ENCODE data around the gene YKT6. TPM values are rescaled to one million over a fixed set of nuclear protein-coding genes. Genes with fewer than 3 reads are reported as not detected.

YKT6 gene
- total and polyA plus RNA-seq, 2 experiments from 2014 or later = 33.5 to 114 TPM

- no peak overlapping the region for H3K4me3 Mint-ChIP-seq
- ATAC-seq = peak; percentile 41; the same call in 2 of the 3 replicates
- no peak for TF ChIP-seq ZNF114 (CRISPR knock-in tag; IDR thresholded peaks at IDR 0.05)
- no peak for TF ChIP-seq STAT1 (IDR thresholded peaks at IDR 0.05; ENCODE audit: unreplicated experiment)
- no peak for TF ChIP-seq ZNF462 (CRISPR knock-in tag; IDR thresholded peaks at IDR 0.05)
- no peak for TF ChIP-seq ZNF331 (CRISPR knock-in tag; IDR thresholded peaks at IDR 0.05; ENCODE audit: low read depth)
- TF ChIP-seq JUNB (IDR thresholded peaks at IDR 0.05; ENCODE audit: unreplicated experiment) = no peak
- no peak for TF ChIP-seq ETS1 (IDR thresholded peaks at IDR 0.05)
- TF ChIP-seq REST (IDR thresholded peaks at IDR 0.05; ENCODE audit: unreplicated experiment) = no peak
- TF ChIP-seq CREB1 (CRISPR knock-in tag; IDR thresholded peaks at IDR 0.05; ENCODE audit: low read depth) = no peak
- no peak for TF ChIP-seq EZH2 (IDR thresholded peaks at IDR 0.05; ENCODE audit: low read depth, unreplicated experiment)
- TF ChIP-seq EZH2phosphoT487 (IDR thresholded peaks at IDR 0.05; ENCODE audit: unreplicated experiment) = no peak
- no peak for TF ChIP-seq NANOG (IDR thresholded peaks at IDR 0.05; ENCODE audit: borderline replicate concordance)
- TF ChIP-seq CTCF (conservative IDR thresholded peaks at IDR 0.05; ENCODE audit: low read depth in 2 of 2) = no peak
- TF ChIP-seq POLR2AphosphoS5 (IDR thresholded peaks at IDR 0.05; ENCODE audit: low read depth) = no peak
Observed at GRCh38 chr7:44256459-44256858, 55.7 kb downstream of the YKT6 start.

More at GRCh38 chr7:44256459-44256858, 55.7 kb downstream of the YKT6 start:
- Histone ChIP-seq H3K36me3 (ENCODE audit: insufficient read depth) (no peaks in the 10 kb centered on the region), H3K79me2 (replicated peaks; ENCODE audit: insufficient read depth) (no peaks in the 10 kb centered on the region), H3K9me2 (ENCODE audit: insufficient read depth) (no peaks in the 10 kb centered on the region), H2AFZ (no peak overlapping the region), H4K20me1 (replicated peaks; ENCODE audit: insufficient read depth) (no peaks in the 10 kb centered on the region; the same call in 1 of the 2 replicates), H3K27me3 (ENCODE audit: insufficient read depth) (no peaks in the 10 kb centered on the region), H3K27ac (ENCODE audit: low read depth) (no peak overlapping the region), H3K4me3 (no peak overlapping the region), H3K4me2 (no peak overlapping the region), H3K4me1 (ENCODE audit: insufficient read depth) (no peaks in the 10 kb centered on the region), H3F3A (replicated peaks; ENCODE audit: low read depth) (no peaks in the 10 kb centered on the region)
- Mint-ChIP-seq H3K27me3 (ENCODE audit: insufficient read depth, low read depth, poor library complexity) (peaks cover 15% of the 10 kb centered on the region), H3K4me1 (no peaks in the 10 kb centered on the region), H3K9me3 (peaks cover 8% of the 10 kb centered on the region), H3K36me3 (ENCODE audit: low read depth) (no peaks in the 10 kb centered on the region; the same call in 2 of the 3 replicates), H3K27ac (no peak overlapping the region)
- DNase-seq (ENCODE audit: low spot score) = no peak
